ENCODE results near the gene SDK2.

- no peak for TF ChIP-seq CTCF (conservative IDR thresholded peaks at IDR 0.05 in 1 of 2, IDR thresholded peaks at IDR 0.05 in 1 of 2; ENCODE audit: extremely low read depth in 1 of 2, insufficient read depth in 1 of 2, low read depth in 1 of 2, low read length in 2 of 2)
- no peak for TF ChIP-seq EZH2 (IDR thresholded peaks at IDR 0.05; ENCODE audit: borderline replicate concordance, low read length)
Observed at GRCh38 chr17:73301369-73301768, 342.9 kb downstream of the SDK2 start.
